CD8-positive, alpha-beta memory T cell (primary cell): ENCODE results near the gene ST3GAL5. TPM values are rescaled to one million over a fixed set of nuclear protein-coding genes. Genes with fewer than 3 reads are reported as not detected.
A peak's percentile ranks its signal among the peaks of the same experiment; 100 is the strongest.

Experiments
- CTCF ChIA-PET: fragments of 350-600 bp; sonication (Branson Sonifier 250); formaldehyde crosslinking; loops from one replicate; lab custom pipeline; 2021; ENCODE audit warnings: antibody characterized with exemption; lab: Charles Lee
- POLR2A ChIA-PET: fragments of 350-600 bp; sonication (Branson Sonifier 250); formaldehyde crosslinking; loops from one replicate; lab custom pipeline; 2021; ENCODE audit warnings: antibody characterized with exemption; lab: Charles Lee
- DNase-seq, 5 donors: peaks; one replicate each; pipeline versions ENCODE4 v3.0.0 to v3.0.0-alpha.2; 2020 to 2022; ENCODE audit warnings: mixed read lengths in 1 of 5
- H3K27ac ChIP-seq: one replicate; pipeline ENCODE4 v1.7.0; 2013; ENCODE audit warnings: low read depth, mild to moderate bottlenecking, low read length, moderate library complexity
- H3K27me3 ChIP-seq: 2 replicates; pipeline ENCODE4 v1.7.0; 2013; ENCODE audit warnings: low read length, mild to moderate bottlenecking; ENCODE audit not compliant: insufficient read depth, poor library complexity, severe bottlenecking
- H3K36me3 ChIP-seq: 2 replicates; pipeline ENCODE4 v1.7.0; 2013; ENCODE audit warnings: mild to moderate bottlenecking, low read length, moderate library complexity; ENCODE audit not compliant: insufficient read depth
- H3K4me1 ChIP-seq: 2 replicates; pipeline ENCODE4 v1.7.0; 2013; ENCODE audit warnings: mild to moderate bottlenecking, low read length, moderate library complexity; ENCODE audit not compliant: insufficient read depth
- H3K4me3 ChIP-seq: 2 replicates; pipeline ENCODE4 v1.7.0; 2013; ENCODE audit warnings: mild to moderate bottlenecking, low read length
- H3K9me3 ChIP-seq: 2 replicates; pipeline ENCODE4 v1.7.0; 2013; ENCODE audit warnings: mild to moderate bottlenecking, low read length
- H3K27ac Mint-ChIP-seq, 8 donors: one replicate each; pipeline ENCODE4 v1.8.0; 2020 to 2021; ENCODE audit warnings: mixed read lengths in 8 of 8, mild to moderate bottlenecking in 6 of 8, inconsistent platforms in 3 of 8, moderate library complexity in 3 of 8
- H3K27me3 Mint-ChIP-seq, 2 donors: one replicate each; pipeline ENCODE4 v1.8.0; 2020 to 2021; ENCODE audit warnings: mixed read lengths in 2 of 2, mild to moderate bottlenecking in 1 of 2, moderate library complexity in 1 of 2
- H3K36me3 Mint-ChIP-seq, 3 donors: one replicate each; pipeline ENCODE4 v1.8.0; 2020 to 2021; ENCODE audit warnings: mixed read lengths in 3 of 3, inconsistent platforms in 1 of 3, mild to moderate bottlenecking in 1 of 3
- H3K4me1 Mint-ChIP-seq, 3 donors: one replicate each; pipeline ENCODE4 v1.8.0; 2020 to 2021; ENCODE audit warnings: mixed read lengths in 3 of 3, inconsistent platforms in 1 of 3, mild to moderate bottlenecking in 1 of 3
- H3K4me3 Mint-ChIP-seq, 7 donors: one replicate each; pipeline ENCODE4 v1.8.0; 2020 to 2021; ENCODE audit warnings: mixed read lengths in 7 of 7, mild to moderate bottlenecking in 6 of 7, moderate library complexity in 4 of 7, inconsistent platforms in 2 of 7
- H3K9me3 Mint-ChIP-seq, 5 donors: one replicate each; pipeline ENCODE4 v1.8.0; 2020 to 2022; ENCODE audit warnings: mixed read lengths in 5 of 5, mild to moderate bottlenecking in 3 of 5, moderate library complexity in 2 of 5, inconsistent platforms in 1 of 5
- polyA plus RNA-seq: library from polyadenylated mRNA; unstranded; fragments of 300-500 nt; fragmentation: Illumina TruSeq; gene quantifications from one replicate; pipeline ENCODE4 v1.2.3, GENCODE V29; 2021
- total RNA-seq, 2 experiments: library from RNA; stranded (reverse); gene quantifications; one replicate each; pipeline ENCODE4 v1.2.3, GENCODE V29; 2021

The ST3GAL5 gene
- 10 to 100 TPM; 11.1 to 11.2 TPM for total RNA-seq
- polyA plus RNA-seq, result 21.8 TPM

DNA sequence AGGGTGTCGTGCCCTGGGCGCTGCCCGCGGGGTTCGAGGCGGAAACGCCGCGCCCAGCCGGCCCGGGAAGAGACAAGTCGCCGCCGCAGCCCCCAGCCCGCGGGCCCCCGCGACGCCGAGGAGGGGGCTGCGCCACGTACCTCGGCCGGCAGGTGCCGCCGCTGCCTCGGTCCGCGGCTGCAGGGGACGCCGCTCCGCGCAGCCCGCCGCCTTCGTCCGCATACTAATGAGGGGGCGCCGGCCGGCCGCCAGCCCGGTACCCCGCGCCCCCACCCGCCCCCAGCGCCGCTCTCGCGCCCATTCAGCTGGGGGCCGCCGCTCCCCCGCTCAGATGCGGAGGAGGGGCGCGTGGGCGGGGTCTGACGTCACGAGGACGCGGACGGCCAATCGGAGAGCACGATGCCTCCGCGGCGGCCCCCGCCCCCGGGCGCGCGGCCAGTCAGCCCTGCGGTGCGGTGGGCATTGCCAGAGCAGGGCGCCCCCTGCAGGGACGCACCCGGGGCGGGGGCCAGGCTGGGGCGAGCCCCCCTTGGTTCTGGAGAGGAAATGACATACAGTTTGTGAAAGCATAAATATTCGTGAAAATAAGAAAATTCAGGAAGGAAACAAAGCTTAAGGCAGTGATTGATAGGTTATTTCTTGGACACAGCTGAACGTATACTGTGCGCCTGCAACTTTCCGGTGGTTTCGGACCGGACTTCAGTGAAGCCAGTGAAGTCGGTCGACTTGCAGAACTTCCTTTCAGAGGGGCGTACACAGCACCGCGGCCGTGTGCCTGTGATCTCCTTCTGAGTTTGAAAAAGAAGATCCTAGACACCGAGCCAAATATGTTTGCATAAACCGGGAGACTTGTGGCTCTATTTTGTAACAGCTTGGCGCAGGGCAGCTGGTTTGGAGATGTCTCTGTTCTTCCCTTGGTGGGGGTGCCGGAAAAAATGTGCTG is at the start of gene ST3GAL5:
ST3GAL5 (minus strand) TSS at position 307 of the 943 bp plus-strand sequence; CDS start at position 222, 85 bp downstream.
- Histone ChIP-seq H3K27ac (peak within 1 kb of the TSS; percentile 79), H3K27me3 (no peaks in the 10 kb centered on the region), H3K4me1 (peaks cover 44% of the 10 kb centered on the region), H3K9me3 (no peaks in the 10 kb centered on the region), H3K36me3 (no peaks in the 10 kb centered on the region), H3K4me3 (peak within 1 kb of the TSS; percentile 97)
- POLR2A ChIA-PET, result interaction anchor here (0.5 to 4.6 kb wide), 8 partner anchors 10 to 552 kb away, joined by 3 to 30 read pairs (median 10); partner anchors contain the start of genes ELMOD3, KDM3A and RETSAT
- Mint-ChIP-seq H3K4me1 (peaks cover 66 to 78% (median 76%) of the 10 kb centered on the region in 3 donors), H3K36me3 (peaks cover 0 to 17% (median 4%) of the 10 kb centered on the region in 3 donors), H3K27me3 (no peaks in the 10 kb centered on the region), H3K4me3 (peak within 1 kb of the TSS; percentile 94 to 99 (median 97)), H3K9me3 (no peaks in the 10 kb centered on the region), H3K27ac (peak within 1 kb of the TSS; percentile 95 to 99 (median 97))
- DNase-seq, result peak; percentile 89 to 96 (median 93)
- CTCF ChIA-PET, result interaction anchor here (0.6 to 7.9 kb wide), 44 partner anchors 10 to 258 kb away, joined by 3 to 97 read pairs (median 6); partner anchors contain the start of genes POLR1A and PTCD3

DNA sequence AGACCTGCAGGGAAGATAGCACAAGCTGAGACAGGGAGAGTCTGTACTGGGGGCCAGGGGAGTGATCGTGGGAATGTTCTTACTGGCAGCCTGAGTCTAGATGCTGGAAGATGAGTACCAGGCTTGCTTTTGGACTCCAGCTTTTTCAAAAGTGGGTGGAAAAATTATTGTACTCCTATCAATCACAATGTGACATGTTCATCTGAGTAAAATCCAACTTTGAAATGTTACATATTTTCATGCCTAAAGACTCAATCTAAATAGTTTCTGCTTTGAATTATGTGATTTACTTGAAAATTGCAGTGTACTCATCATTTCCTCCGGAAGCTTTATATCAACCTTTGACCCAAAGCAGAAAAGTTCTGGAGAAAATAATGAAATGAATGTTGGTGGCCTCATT is 49.7 kb upstream of the ST3GAL5 start:
- Histone ChIP-seq H3K27ac (no peak overlapping the region), H3K4me3 (no peak overlapping the region), H3K9me3 (peaks cover 6% of the 10 kb centered on the region), H3K36me3 (no peaks in the 10 kb centered on the region), H3K4me1 (no peaks in the 10 kb centered on the region), H3K27me3 (no peaks in the 10 kb centered on the region)
- ChIA-PET CTCF (interaction anchor here (0.9 to 1.0 kb wide), 2 partner anchors 50 to 111 kb away, joined by 3 to 4 read pairs; partner anchors contain the start of gene ST3GAL5), POLR2A (interaction anchor here (0.6 kb wide), 1 partner anchor 37 kb away, joined by 3 read pairs; no protein-coding TSS in a partner anchor)
- peaks cover 11 to 23% (median 19%) of the 10 kb centered on the region in 5 donors for H3K9me3 Mint-ChIP-seq
- peak overlapping the region in 1 of 8 donors; percentile 50 for H3K27ac Mint-ChIP-seq
- H3K4me1 Mint-ChIP-seq, result peaks cover 3 to 15% (median 4%) of the 10 kb centered on the region in 3 donors
- peaks cover 4 to 5% of the 10 kb centered on the region in 2 donors for H3K27me3 Mint-ChIP-seq
- no peak for DNase-seq
- H3K36me3 Mint-ChIP-seq, result peaks cover 2 to 22% (median 6%) of the 10 kb centered on the region in 3 donors
- no peak overlapping the region for H3K4me3 Mint-ChIP-seq

GRCh38 chr2:85937069-85937439 is 48.3 kb upstream of the ST3GAL5 start:
- no peaks in the 10 kb centered on the region for H3K36me3 ChIP-seq
- CTCF ChIA-PET, result no interaction called here
- peaks cover 9 to 21% (median 11%) of the 10 kb centered on the region in 3 donors for H3K4me1 Mint-ChIP-seq
- H3K36me3 Mint-ChIP-seq, result peaks cover 0 to 12% (median 1%) of the 10 kb centered on the region in 3 donors
- H3K27ac Mint-ChIP-seq, result no peak overlapping the region
- peaks cover 2% of the 10 kb centered on the region for H3K9me3 ChIP-seq
- POLR2A ChIA-PET, result no interaction called here
- no peak overlapping the region for H3K27ac ChIP-seq
- H3K4me1 ChIP-seq, result peaks cover 6% of the 10 kb centered on the region
- H3K27me3 Mint-ChIP-seq, result peaks cover 4 to 5% of the 10 kb centered on the region in 2 donors
- no peak overlapping the region for H3K4me3 ChIP-seq
- no peak overlapping the region for H3K4me3 Mint-ChIP-seq
- H3K9me3 Mint-ChIP-seq, result peaks cover 5 to 14% (median 6%) of the 10 kb centered on the region in 5 donors
- no peaks in the 10 kb centered on the region for H3K27me3 ChIP-seq
- no peak for DNase-seq

GRCh38 chr2:85936421-85937068 is 47.8 kb upstream of the ST3GAL5 start:
- Histone ChIP-seq H3K27ac (no peak overlapping the region), H3K9me3 (no peaks in the 10 kb centered on the region), H3K27me3 (no peaks in the 10 kb centered on the region), H3K4me3 (no peak overlapping the region), H3K4me1 (peaks cover 8% of the 10 kb centered on the region), H3K36me3 (no peaks in the 10 kb centered on the region)
- Mint-ChIP-seq H3K4me3 (no peak overlapping the region), H3K27ac (peak overlapping the region in 1 of 8 donors; percentile 32), H3K27me3 (peaks cover 4 to 5% of the 10 kb centered on the region in 2 donors), H3K4me1 (peaks cover 9 to 26% (median 13%) of the 10 kb centered on the region in 3 donors), H3K36me3 (peaks cover 0 to 9% (median 1%) of the 10 kb centered on the region in 3 donors), H3K9me3 (peaks cover under 1 to 10% (median 3%) of the 10 kb centered on the region in 5 donors)
- DNase-seq, result no peak
- POLR2A ChIA-PET, result no interaction called here
- CTCF ChIA-PET, result no interaction called here

DNA sequence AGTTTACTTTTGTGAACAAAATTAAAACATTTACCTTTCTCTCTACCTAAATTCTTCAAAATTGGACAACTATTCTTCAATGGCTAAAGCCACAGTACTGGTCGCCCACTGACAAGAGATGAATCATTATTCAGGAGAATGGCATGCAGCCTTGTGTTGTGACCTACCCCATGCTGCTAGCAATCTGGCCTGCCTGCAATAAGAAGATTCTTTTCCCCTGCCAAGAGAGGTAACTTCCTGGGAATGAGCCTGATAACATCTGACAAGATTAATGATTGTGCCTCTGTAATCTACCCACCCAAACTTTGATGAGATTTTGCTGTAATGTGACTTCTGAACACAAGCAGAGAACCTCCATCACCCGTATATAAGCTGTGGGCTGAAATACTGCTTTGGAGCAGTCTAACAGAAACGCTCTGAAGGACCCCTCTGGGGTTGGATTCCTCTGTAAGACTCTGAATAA is 47.0 kb upstream of the ST3GAL5 start:
- H3K27ac ChIP-seq, result no peak overlapping the region
- H3K4me3 ChIP-seq, result no peak overlapping the region
- H3K4me3 Mint-ChIP-seq, result no peak overlapping the region
- no peak for DNase-seq
- H3K27me3 ChIP-seq, result no peaks in the 10 kb centered on the region
- peaks cover 8% of the 10 kb centered on the region for H3K4me1 ChIP-seq
- peaks cover 4 to 5% of the 10 kb centered on the region in 2 donors for H3K27me3 Mint-ChIP-seq
- no peaks in the 10 kb centered on the region for H3K9me3 ChIP-seq
- CTCF ChIA-PET, result no interaction called here
- POLR2A ChIA-PET, result no interaction called here
- H3K36me3 Mint-ChIP-seq, result peaks cover 0 to 1% (median under 1%) of the 10 kb centered on the region in 3 donors
- H3K27ac Mint-ChIP-seq, result peak overlapping the region in 2 of 8 donors; percentile 32 to 47
- peaks cover 0 to 4% (median 0%) of the 10 kb centered on the region in 5 donors for H3K9me3 Mint-ChIP-seq
- H3K36me3 ChIP-seq, result no peaks in the 10 kb centered on the region
- peaks cover 9 to 28% (median 13%) of the 10 kb centered on the region in 3 donors for H3K4me1 Mint-ChIP-seq

DNA sequence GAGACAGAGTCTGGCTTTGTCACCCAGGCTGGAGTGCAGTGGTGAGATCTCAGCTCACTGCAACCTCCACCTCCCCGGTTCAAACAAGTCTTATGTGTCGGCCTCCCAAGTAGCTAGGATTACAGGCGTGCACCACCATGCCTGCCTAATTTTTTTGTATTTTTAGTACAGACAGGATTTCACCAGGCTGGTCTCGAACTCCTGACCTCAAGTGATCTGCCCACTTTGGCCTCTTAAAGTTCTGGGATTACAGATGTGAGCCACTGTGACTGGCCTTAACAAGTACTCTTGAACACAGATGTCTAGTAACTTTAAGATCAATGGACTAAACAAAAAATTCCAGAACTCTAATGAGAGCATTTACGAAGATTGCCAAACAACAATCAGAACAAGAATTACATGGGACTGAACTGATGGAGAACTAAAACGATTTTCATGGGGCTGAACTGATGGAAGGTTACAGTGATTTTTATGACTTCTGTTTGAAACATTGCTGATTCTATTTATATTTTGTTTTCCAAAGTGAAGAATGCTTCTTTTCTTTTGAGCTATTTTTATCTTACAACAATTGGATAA is 46.5 kb upstream of the ST3GAL5 start:
- H3K4me3 ChIP-seq, result no peak overlapping the region
- no peak overlapping the region for H3K27ac ChIP-seq
- DNase-seq, result no peak
- POLR2A ChIA-PET, result no interaction called here
- Mint-ChIP-seq H3K36me3 (peaks cover 0 to 1% (median 0%) of the 10 kb centered on the region in 3 donors), H3K4me3 (no peak overlapping the region), H3K4me1 (peaks cover 9 to 28% (median 13%) of the 10 kb centered on the region in 3 donors), H3K27me3 (peaks cover 4 to 5% of the 10 kb centered on the region in 2 donors), H3K27ac (peak overlapping the region in 1 of 8 donors; percentile 47), H3K9me3 (no peaks in the 10 kb centered on the region)
- no peaks in the 10 kb centered on the region for H3K27me3 ChIP-seq
- no peaks in the 10 kb centered on the region for H3K9me3 ChIP-seq
- peaks cover 8% of the 10 kb centered on the region for H3K4me1 ChIP-seq
- H3K36me3 ChIP-seq, result no peaks in the 10 kb centered on the region
- CTCF ChIA-PET, result no interaction called here

DNA sequence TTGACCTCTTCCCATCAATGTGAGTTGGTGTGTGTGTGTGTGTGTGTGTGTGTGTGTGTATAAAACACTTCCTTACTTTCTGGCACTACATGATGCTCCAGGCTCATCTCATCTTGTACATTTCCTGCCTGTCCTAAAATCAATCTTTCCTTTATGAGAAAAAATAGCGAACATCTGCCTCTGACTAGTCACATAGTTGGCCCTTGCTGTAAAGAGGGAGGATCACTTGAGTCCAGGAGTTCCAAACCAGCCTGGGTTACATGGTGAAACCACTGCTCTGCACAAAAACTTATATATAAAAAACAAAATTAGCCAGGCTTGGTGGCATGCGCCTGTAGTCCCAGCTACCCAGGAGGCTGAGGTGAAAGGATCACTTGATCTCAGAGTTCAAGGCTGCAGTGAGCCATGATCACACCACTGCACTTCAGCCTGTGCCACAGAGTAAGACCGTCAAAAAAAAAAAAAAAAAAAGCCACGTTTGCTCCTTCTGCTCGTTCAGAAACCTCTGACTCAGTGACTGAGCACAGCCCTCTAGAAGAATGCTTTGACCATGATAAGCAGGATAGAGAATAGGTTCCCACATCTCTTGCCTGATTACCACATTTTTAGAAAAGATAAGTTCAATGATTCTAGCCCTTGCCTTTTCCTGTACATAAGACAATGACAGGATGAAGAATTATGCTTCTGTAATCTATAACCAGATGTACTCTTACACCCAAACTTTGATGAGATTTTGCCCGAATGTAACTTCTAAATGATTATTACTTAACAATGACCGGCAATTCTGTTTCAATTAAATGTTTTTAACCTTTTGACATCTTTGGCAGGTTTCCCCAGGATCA is 45.2 kb upstream of the ST3GAL5 start:
- no peaks in the 10 kb centered on the region for H3K9me3 Mint-ChIP-seq
- DNase-seq, result no peak
- H3K36me3 Mint-ChIP-seq, result peaks cover 0 to 1% (median 0%) of the 10 kb centered on the region in 3 donors

More for the DNA sequence above, 45.2 kb upstream of the ST3GAL5 start:
- no peak overlapping the region for H3K27ac ChIP-seq
- H3K27me3 ChIP-seq, result no peaks in the 10 kb centered on the region
- H3K4me3 Mint-ChIP-seq, result no peak overlapping the region
- H3K9me3 ChIP-seq, result no peaks in the 10 kb centered on the region
- H3K4me1 ChIP-seq, result peaks cover 8% of the 10 kb centered on the region
- peaks cover 4 to 5% of the 10 kb centered on the region in 2 donors for H3K27me3 Mint-ChIP-seq
- POLR2A ChIA-PET, result no interaction called here
- H3K4me1 Mint-ChIP-seq, result peaks cover 8 to 24% (median 13%) of the 10 kb centered on the region in 3 donors
- H3K4me3 ChIP-seq, result no peak overlapping the region
- H3K36me3 ChIP-seq, result no peaks in the 10 kb centered on the region
- CTCF ChIA-PET, result no interaction called here
- peak overlapping the region in 2 of 8 donors; percentile 2 to 33 for H3K27ac Mint-ChIP-seq
